ENCODE results near the gene POLR2E.
"Not testable (repeated sequence)": the region's sequence is repeated elsewhere in the genome, so short reads cannot be mapped to it uniquely, and the experiment has no call there.

The POLR2E gene

DNA sequence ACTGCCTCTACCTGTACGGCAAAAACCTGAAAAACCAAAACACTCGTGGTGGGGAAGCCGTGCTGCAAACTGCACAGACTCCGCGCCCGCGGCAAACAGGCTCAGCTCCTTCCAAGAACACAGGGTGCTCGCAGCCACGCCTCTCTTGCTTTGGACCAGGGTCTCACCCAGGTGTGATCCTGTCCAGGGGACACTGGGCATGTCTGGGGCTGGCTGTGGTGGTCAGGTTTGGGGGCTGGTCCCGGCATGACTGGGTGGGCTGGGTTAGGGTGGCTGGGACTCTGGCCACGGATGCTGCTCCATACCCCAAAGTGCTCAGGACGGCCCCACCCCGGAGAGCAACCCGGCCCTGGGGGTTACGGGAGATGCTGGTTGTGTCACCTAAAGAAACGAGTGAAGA lies 22.5 kb upstream of the POLR2E start:
- no peak for TF ChIP-seq CTCF (IDR thresholded peaks at IDR 0.05)
- Mint-ChIP-seq H3K36me3 (ENCODE audit: low read depth) (peaks cover 19% of the 10 kb centered on the region), H3K27me3 (ENCODE audit: low read depth, poor library complexity) (no peaks in the 10 kb centered on the region), H3K9me3 (no peaks in the 10 kb centered on the region), H3K27ac (no peak overlapping the region), H3K4me3 (no peak overlapping the region), H3K4me1 (no peaks in the 10 kb centered on the region)
- DNase-seq = no peak

- no peaks in the 10 kb centered on the region for H3K27me3 Mint-ChIP-seq (ENCODE audit: low read depth, poor library complexity)
- H3K4me1 Mint-ChIP-seq = no peaks in the 10 kb centered on the region
- H3K27ac Mint-ChIP-seq = no peak overlapping the region
- DNase-seq = no peak
- TF ChIP-seq CTCF (IDR thresholded peaks at IDR 0.05) = no peak
- H3K9me3 Mint-ChIP-seq = no peaks in the 10 kb centered on the region
- H3K4me3 Mint-ChIP-seq = no peak overlapping the region
- peaks cover 19% of the 10 kb centered on the region for H3K36me3 Mint-ChIP-seq (ENCODE audit: low read depth)
Observed at GRCh38 chr19:1116726-1117581, 21.8 kb upstream of the POLR2E start.

- Mint-ChIP-seq H3K9me3 (no peaks in the 10 kb centered on the region), H3K4me3 (no peak overlapping the region), H3K36me3 (ENCODE audit: low read depth) (peaks cover 11% of the 10 kb centered on the region), H3K4me1 (no peaks in the 10 kb centered on the region), H3K27ac (no peak overlapping the region), H3K27me3 (ENCODE audit: low read depth, poor library complexity) (no peaks in the 10 kb centered on the region)
- no peak for TF ChIP-seq CTCF (IDR thresholded peaks at IDR 0.05)
- DNase-seq = no peak
Observed at GRCh38 chr19:1115646-1116420, 20.7 kb upstream of the POLR2E start.

- H3K9me3 Mint-ChIP-seq; H3K4me1 Mint-ChIP-seq; H3K27ac Mint-ChIP-seq; H3K27me3 Mint-ChIP-seq (ENCODE audit: low read depth, poor library complexity); DNase-seq; H3K4me3 Mint-ChIP-seq: not testable (repeated sequence)
- peaks cover 10% of the 10 kb centered on the region for H3K36me3 Mint-ChIP-seq (ENCODE audit: low read depth)
Observed at GRCh38 chr19:1114728-1115127, 19.6 kb upstream of the POLR2E start.

DNA sequence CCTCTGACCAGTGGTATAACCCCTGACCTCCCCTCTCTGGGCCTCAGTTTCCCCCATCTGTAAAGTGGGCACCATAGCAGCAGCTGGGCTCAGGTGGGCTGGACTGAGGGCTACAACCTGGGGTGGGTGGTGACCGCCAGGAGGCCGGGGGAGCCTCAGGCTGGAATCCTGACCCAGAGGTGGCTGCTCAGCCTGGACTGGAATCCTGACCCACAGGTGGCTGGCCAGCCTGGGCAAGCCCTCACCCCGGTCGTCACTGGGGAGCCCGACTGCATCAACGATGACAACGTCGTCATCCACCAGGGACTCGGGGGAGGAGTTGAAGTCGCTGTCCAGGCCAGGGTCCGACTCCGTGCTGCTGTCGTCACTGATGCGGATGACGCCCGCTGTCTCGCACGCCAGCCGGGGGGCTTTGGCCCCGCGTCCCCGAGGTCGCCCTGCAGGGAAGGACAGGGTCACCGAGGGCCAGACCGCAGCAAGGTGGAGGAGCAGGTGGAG lies 18.9 kb upstream of the POLR2E start:
- Mint-ChIP-seq H3K4me1 (no peaks in the 10 kb centered on the region), H3K27me3 (ENCODE audit: low read depth, poor library complexity) (no peaks in the 10 kb centered on the region), H3K4me3 (no peak overlapping the region), H3K36me3 (ENCODE audit: low read depth) (peaks cover 10% of the 10 kb centered on the region), H3K27ac (no peak overlapping the region), H3K9me3 (no peaks in the 10 kb centered on the region)
- no peak for DNase-seq
- TF ChIP-seq CTCF (IDR thresholded peaks at IDR 0.05) = no peak

All from nephron progenitor cell (in vitro differentiated cells).